HG02970 (cell line): ENCODE results near the gene C6orf52.
A peak's percentile ranks its signal among the peaks of the same experiment; 100 is the strongest.

Source experiments
- ATAC-seq: cut with Tn5 transposase; IDR thresholded peaks from one replicate; pipeline ENCODE4 v1.9.1; 2021; ENCODE audit warnings: mild to moderate bottlenecking, moderate library complexity, moderate number of reproducible peaks; ENCODE audit not compliant: unreplicated experiment, low FRiP score

Gene C6orf52

GRCh38 chr6:10659699-10660348, 34.6 kb downstream of the C6orf52 start:
- ATAC-seq: no peak

- no peak for ATAC-seq
Observed at GRCh38 chr6:10658910-10659698, 35.3 kb downstream of the C6orf52 start.

- ATAC-seq: no peak
Observed at GRCh38 chr6:10655508-10656055, 38.8 kb downstream of the C6orf52 start.

GRCh38 chr6:10644225-10644624, 50.2 kb downstream of the C6orf52 start:
- ATAC-seq: no peak

- no peak for ATAC-seq
Observed at GRCh38 chr6:10643201-10643651, 51.2 kb downstream of the C6orf52 start.

GRCh38 chr6:10641528-10641927, 52.9 kb downstream of the C6orf52 start:
- no peak for ATAC-seq

GRCh38 chr6:10640412-10640811, 54.0 kb downstream of the C6orf52 start:
- ATAC-seq: no peak

GRCh38 chr6:10633216-10633615, 61.2 kb downstream of the C6orf52 start:
- peak; percentile 79 for ATAC-seq

- no peak for ATAC-seq
Observed at GRCh38 chr6:10630178-10630577, 64.2 kb downstream of the C6orf52 start.

- no peak for ATAC-seq
Observed at GRCh38 chr6:10627800-10628199, 66.6 kb downstream of the C6orf52 start.

- no peak for ATAC-seq
Observed at GRCh38 chr6:10626154-10626741, 68.2 kb downstream of the C6orf52 start.

- no peak for ATAC-seq
Observed at GRCh38 chr6:10624836-10625235, 69.6 kb downstream of the C6orf52 start.

- no peak for ATAC-seq
Observed at GRCh38 chr6:10621847-10622246, 72.6 kb downstream of the C6orf52 start.
